Measurements from ENCODE around the gene COLEC12.

DNA sequence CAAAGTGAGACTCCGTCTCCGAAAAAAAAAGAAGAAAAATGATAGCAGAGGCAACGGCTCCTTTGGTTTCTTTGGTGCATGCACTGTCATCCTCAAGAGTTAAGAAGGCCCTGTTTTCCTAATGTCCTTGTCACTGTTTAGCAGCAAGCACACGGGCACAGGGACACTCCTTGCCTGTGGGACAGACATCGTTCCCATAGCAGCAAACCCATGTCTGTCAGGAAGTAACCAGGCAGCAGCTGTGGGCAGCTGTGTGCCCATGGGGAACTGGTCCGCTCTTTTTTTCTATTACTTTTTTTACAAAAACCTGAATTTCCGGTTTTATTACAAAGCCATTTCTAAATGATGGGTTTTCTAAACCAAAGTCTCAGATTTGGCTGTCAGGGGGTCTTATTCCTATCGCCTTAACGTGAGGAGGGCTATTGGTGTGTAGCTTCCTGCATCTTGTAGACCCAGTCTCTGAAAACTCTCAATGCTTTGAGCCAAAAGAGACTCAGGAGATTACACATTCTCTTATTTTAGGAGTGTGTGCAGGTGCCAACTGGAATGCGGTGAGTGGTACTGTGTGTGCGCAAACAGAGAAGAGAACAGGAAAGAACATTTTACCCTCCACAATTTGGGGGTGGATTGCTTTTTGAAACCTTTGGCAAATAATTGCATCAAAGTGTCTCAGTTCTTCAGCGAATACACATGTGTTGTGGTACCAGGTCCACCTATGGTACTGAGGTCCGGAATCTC lies 109.6 kb downstream of the COLEC12 start:
- TF ChIP-seq, protein P1, sequence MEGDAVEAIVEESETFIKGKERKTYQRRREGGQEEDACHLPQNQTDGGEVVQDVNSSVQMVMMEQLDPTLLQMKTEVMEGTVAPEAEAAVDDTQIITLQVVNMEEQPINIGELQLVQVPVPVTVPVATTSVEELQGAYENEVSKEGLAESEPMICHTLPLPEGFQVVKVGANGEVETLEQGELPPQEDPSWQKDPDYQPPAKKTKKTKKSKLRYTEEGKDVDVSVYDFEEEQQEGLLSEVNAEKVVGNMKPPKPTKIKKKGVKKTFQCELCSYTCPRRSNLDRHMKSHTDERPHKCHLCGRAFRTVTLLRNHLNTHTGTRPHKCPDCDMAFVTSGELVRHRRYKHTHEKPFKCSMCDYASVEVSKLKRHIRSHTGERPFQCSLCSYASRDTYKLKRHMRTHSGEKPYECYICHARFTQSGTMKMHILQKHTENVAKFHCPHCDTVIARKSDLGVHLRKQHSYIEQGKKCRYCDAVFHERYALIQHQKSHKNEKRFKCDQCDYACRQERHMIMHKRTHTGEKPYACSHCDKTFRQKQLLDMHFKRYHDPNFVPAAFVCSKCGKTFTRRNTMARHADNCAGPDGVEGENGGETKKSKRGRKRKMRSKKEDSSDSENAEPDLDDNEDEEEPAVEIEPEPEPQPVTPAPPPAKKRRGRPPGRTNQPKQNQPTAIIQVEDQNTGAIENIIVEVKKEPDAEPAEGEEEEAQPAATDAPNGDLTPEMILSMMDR (IDR thresholded peaks at IDR 0.05): no peak
- no peak for TF ChIP-seq POLR2A (IDR thresholded peaks at IDR 0.05)
